ENCODE measurements around the gene MBD6.
A peak's percentile ranks its signal among the peaks of the same experiment; 100 is the strongest.

The MBD6 gene

GRCh38 chr12:57522011-57522886, at the start of gene MBD6:
Gene MBD6 (plus strand): TSS chr12:57522824. CDS start chr12:57524304, 1,480 bp downstream.
- TF ChIP-seq, protein P1, sequence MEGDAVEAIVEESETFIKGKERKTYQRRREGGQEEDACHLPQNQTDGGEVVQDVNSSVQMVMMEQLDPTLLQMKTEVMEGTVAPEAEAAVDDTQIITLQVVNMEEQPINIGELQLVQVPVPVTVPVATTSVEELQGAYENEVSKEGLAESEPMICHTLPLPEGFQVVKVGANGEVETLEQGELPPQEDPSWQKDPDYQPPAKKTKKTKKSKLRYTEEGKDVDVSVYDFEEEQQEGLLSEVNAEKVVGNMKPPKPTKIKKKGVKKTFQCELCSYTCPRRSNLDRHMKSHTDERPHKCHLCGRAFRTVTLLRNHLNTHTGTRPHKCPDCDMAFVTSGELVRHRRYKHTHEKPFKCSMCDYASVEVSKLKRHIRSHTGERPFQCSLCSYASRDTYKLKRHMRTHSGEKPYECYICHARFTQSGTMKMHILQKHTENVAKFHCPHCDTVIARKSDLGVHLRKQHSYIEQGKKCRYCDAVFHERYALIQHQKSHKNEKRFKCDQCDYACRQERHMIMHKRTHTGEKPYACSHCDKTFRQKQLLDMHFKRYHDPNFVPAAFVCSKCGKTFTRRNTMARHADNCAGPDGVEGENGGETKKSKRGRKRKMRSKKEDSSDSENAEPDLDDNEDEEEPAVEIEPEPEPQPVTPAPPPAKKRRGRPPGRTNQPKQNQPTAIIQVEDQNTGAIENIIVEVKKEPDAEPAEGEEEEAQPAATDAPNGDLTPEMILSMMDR (IDR thresholded peaks at IDR 0.05; ENCODE audit: low read depth, low read length), result no peak
- peak; percentile 93 for DNase-seq (ENCODE audit: extremely low read depth, low read depth)

GRCh38 chr12:57473392-57473791, 49.2 kb upstream of the MBD6 start:
- TF ChIP-seq, protein P1 (IDR thresholded peaks at IDR 0.05; ENCODE audit: low read depth, low read length), result no peak

GRCh38 chr12:57473886-57474285, 48.7 kb upstream of the MBD6 start:
- TF ChIP-seq, protein P1 (IDR thresholded peaks at IDR 0.05; ENCODE audit: low read depth, low read length), result no peak
- DNase-seq (ENCODE audit: extremely low read depth, low read depth), result no peak

More at GRCh38 chr12:57473392-57473791, 49.2 kb upstream of the MBD6 start:
- DNase-seq (ENCODE audit: extremely low read depth, low read depth), result no peak

GRCh38 chr12:57474430-57474829, 48.2 kb upstream of the MBD6 start:
- DNase-seq (ENCODE audit: extremely low read depth, low read depth), result no peak
- TF ChIP-seq, protein P1 (IDR thresholded peaks at IDR 0.05; ENCODE audit: low read depth, low read length), result no peak

DNA sequence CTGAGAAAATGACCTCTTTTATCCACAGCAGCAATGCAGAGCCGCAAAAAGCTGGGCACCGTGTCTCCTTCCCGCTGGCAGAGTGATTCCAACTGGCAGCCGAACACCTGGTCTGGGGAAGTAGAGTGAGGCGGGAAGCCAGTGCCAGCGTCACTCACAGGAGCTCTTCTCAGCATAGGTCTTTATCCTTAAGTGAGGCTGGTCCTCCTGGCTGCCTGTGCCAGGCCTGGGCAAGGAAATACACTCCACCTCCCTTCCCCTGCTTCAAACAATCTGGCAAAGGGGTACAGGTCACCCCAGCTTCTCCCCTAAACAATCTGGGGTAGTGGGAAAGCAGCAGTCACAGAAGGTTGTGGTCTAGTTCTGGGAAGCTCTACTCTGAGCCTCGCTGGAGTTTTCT, 47.8 kb upstream of the MBD6 start:
- DNase-seq (ENCODE audit: extremely low read depth, low read depth), result no peak
- TF ChIP-seq, protein P1 (IDR thresholded peaks at IDR 0.05; ENCODE audit: low read depth, low read length), result no peak

DNA sequence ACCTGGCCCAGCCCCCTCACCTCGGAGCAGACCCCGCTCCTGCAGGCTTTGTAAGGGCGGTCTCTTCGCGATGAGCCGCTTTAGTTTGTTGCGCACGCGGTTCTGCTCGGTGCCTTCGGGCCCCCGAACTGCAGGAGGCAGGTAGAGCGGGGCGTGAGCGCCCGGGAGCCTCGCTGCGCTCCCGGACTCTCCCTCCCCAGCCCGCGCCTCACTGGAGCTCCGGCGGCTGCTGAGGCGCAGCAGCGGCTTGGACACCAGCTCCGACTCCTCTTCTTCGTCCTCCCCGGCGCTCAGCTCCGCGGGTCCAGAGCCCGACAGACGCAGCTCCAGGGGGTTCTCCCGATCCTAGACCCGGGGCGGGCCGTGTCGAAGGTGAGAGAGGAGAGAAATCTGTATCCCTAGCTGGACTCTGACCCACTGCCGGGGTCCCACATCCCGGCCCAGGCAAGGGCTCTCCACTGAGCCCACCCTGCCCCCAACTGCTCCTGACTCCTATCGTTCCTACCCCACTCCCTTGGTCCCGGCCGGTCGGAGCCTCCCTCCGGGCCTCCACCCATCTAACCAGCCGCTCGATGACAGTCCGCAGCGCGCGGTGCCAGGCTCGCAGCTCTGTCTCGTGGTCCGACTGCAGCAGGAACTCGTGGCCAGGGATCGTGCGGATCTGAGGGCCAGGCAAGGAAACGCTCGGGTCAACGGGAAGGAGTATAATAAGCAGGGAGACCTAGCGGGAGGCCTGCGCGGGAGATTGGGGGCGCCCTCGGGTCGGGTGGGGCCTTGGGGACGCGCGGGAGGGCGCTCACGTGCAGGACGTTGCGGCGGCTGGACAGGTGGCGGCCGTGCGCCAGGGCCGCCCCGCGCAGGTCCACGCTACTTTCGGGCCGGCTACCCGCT, 47.1 kb upstream of the MBD6 start:
- no peak for DNase-seq (ENCODE audit: extremely low read depth, low read depth)
- TF ChIP-seq, protein P1 (IDR thresholded peaks at IDR 0.05; ENCODE audit: low read depth, low read length), result no peak

All from AG09319 (cell line).